Right lobe of liver (tissue), 4 donors: ENCODE results near the gene NUP210.

Experiments used
- CTCF ChIP-seq, 4 donors: fragments of 200-600 bp in 3 of 4; fragments of 450-650 bp in 1 of 4; IDR thresholded peaks; one replicate each; pipeline versions ENCODE4 v1.5.1 to v1.8.0; 2016 to 2022; ENCODE audit warnings: antibody characterized with exemption in 4 of 4, mild to moderate bottlenecking in 2 of 4
- POLR2A ChIP-seq: fragments of 450-650 bp; IDR thresholded peaks from one replicate; pipeline ENCODE4 v1.6.1; 2017; ENCODE audit warnings: antibody characterized with exemption, mild to moderate bottlenecking
- donor health status: DM: no; HTN: no; CAD: no.
- donor health status: DM: no; HTN: no; CAD: no.
- donor health status: DM: no; HTN: yes; CAD: no.

- TF ChIP-seq CTCF (IDR thresholded peaks at IDR 0.05) (no peak), POLR2A (no peak)
Measured at GRCh38 chr3:13424865-13425617, 4.9 kb upstream of the NUP210 start.
